CD4-positive, alpha-beta T cell (primary cell): ENCODE results near the gene GOLGA6C. TPM values are rescaled to one million over a fixed set of nuclear protein-coding genes. Genes with fewer than 3 reads are reported as not detected.
A peak's percentile ranks its signal among the peaks of the same experiment; 100 is the strongest.
"Not testable (repeated sequence)": the region's sequence is repeated elsewhere in the genome, so short reads cannot be mapped to it uniquely, and the experiment has no call there.

Source experiments
- ATAC-seq: fragments of 200-7000 bp; cut with Tn5 transposase; one replicate; pipeline ENCODE4 v1.10.0; 2022; ENCODE audit warnings: mild to moderate bottlenecking; ENCODE audit not compliant: poor library complexity
- CTCF ChIA-PET: fragments of 350-600 bp; sonication (Branson Sonifier 250); formaldehyde crosslinking; loops from one replicate; lab custom pipeline; 2021; ENCODE audit warnings: antibody characterized with exemption, inconsistent platforms; lab: Charles Lee
- POLR2A ChIA-PET: fragments of 350-600 bp; sonication (Branson Sonifier 250); formaldehyde crosslinking; loops from one replicate; lab custom pipeline; 2021; ENCODE audit warnings: antibody characterized with exemption, inconsistent platforms; lab: Charles Lee
- DNase-seq, 14 experiments: peaks; one replicate each; pipeline ENCODE4 v3.0.0-alpha.2; 2013 to 2020; ENCODE audit warnings: mixed read lengths in 2 of 14
- H3K27ac ChIP-seq, 2 donors: one replicate each; pipeline versions ENCODE4 v1.5.1 to v1.7.0; 2013; ENCODE audit warnings: low read length in 2 of 2, low read depth in 1 of 2, mild to moderate bottlenecking in 1 of 2
- H3K27me3 ChIP-seq, 2 experiments: 1 replicate in 1 of 2; 2 replicates in 1 of 2; pipeline versions ENCODE4 v1.6.1 to v1.7.0; 2013; ENCODE audit warnings: low read length in 2 of 2, control low read depth in 1 of 2, mild to moderate bottlenecking in 1 of 2, moderate library complexity in 1 of 2; ENCODE audit not compliant: insufficient read depth in 2 of 2, control insufficient read depth in 1 of 2
- H3K36me3 ChIP-seq: one replicate; pipeline ENCODE4 v1.6.1; 2013; ENCODE audit warnings: low read length, control low read depth; ENCODE audit not compliant: insufficient read depth
- H3K4me1 ChIP-seq: one replicate; pipeline ENCODE4 v1.6.1; 2013; ENCODE audit warnings: low read length, control low read depth; ENCODE audit not compliant: insufficient read depth
- H3K4me3 ChIP-seq: one replicate; pipeline ENCODE4 v1.5.1; 2013; ENCODE audit warnings: mild to moderate bottlenecking, low read length, moderate library complexity
- H3K9me3 ChIP-seq, 2 experiments: 1 replicate in 1 of 2; 2 replicates in 1 of 2; pipeline versions ENCODE4 v1.6.1 to v1.7.0; 2013; ENCODE audit warnings: low read length in 2 of 2, mild to moderate bottlenecking in 2 of 2, control low read depth in 1 of 2, moderate library complexity in 1 of 2; ENCODE audit not compliant: control insufficient read depth in 1 of 2, insufficient read depth in 1 of 2
- H3K27ac Mint-ChIP-seq: one replicate; pipeline ENCODE4 v1.8.0; 2020; ENCODE audit warnings: mixed read lengths
- H3K27me3 Mint-ChIP-seq: one replicate; pipeline ENCODE4 v1.8.0; 2021; ENCODE audit warnings: mixed read lengths
- H3K36me3 Mint-ChIP-seq: one replicate; pipeline ENCODE4 v1.8.0; 2021; ENCODE audit warnings: low read depth, mixed read lengths
- H3K4me1 Mint-ChIP-seq: one replicate; pipeline ENCODE4 v1.8.0; 2021; ENCODE audit warnings: low read depth, mixed read lengths
- H3K4me3 Mint-ChIP-seq: one replicate; pipeline ENCODE4 v1.8.0; 2020; ENCODE audit warnings: mild to moderate bottlenecking, mixed read lengths
- H3K9me3 Mint-ChIP-seq: one replicate; pipeline ENCODE4 v1.8.0; 2020; ENCODE audit warnings: mixed read lengths
- intact Hi-C, 2 experiments: fragments of 100-400 bp; cut with DNase I in 1 of 2; cut with micrococcal nuclease in 1 of 2; formaldehyde crosslinking; loops; one replicate each; pipeline versions ENCODE4 v1.15.1 to v1.9.0; 2023 to 2025; cut with DNase I, micrococcal nuclease
- total RNA-seq, 174 experiments: library from RNA in 2 of 174; stranded (reverse) in 2 of 174; gene quantifications; one replicate each; pipeline ENCODE4 v1.2.3 and lab custom pipeline; 2021 to 2026
- TF ChIP-seq, protein P1 (sequence below): fragments of 200-600 bp; IDR thresholded peaks from one replicate; pipeline ENCODE4 v1.8.0; 2022; ENCODE audit warnings: antibody characterized with exemption, mild to moderate bottlenecking

GOLGA6C gene
- total RNA-seq, 2 experiments from 2014 or later = not detected

DNA sequence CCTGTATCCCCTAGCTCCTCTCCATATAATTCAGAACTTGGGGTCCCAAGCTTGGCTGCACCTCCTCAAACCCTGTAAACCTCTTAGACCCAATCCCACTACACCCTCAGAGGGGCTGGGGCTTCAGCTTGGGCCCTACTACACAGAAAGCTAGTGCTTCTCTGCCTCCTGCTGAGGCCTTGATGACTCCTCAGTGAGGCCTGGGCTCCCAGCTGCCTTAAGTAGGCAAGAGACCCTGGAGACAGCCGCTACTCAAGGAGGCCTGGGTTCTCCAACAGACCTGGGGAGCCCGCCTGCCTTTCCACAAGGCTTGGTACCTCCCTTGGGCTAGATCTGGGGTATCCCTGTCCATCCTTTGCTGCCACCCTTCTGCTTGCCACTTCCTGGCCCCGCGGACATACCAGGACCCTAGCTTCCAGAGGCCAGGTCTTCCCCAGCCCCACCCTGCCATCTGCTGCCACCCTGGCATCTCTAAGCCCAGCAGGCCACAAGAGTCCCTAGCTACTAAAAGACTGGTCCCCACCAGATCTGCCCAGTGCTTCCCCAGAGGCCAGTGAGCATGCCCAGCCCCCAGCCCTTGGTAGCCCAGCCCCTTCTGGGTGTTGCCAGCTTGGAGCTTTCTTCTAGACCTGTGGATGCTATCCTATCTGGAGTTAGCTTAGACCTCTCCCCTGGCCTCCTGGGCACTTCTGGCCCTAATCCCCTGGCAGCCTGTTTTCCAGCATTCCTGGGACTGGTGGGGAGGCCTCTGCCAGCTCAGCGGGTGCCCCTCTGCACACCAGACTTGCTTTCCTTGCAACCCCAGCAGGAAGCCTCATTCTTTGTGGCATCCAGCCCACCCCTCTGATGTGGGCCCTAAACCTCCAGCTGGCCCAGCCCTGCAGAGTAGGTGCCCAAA, 42.8 kb upstream of the GOLGA6C start:
- H3K27me3 ChIP-seq = no peaks in the 10 kb centered on the region
- H3K27ac ChIP-seq = no peak overlapping the region
- no peak for ATAC-seq
- H3K4me1 ChIP-seq = peaks cover 7% of the 10 kb centered on the region
- POLR2A ChIA-PET = interaction anchor here (1.5 kb wide), 1 partner anchor 14 kb away, joined by 6 read pairs; the partner anchor contains the start of gene C15orf39
- H3K4me3 ChIP-seq = no peak overlapping the region
- TF ChIP-seq, protein P1, sequence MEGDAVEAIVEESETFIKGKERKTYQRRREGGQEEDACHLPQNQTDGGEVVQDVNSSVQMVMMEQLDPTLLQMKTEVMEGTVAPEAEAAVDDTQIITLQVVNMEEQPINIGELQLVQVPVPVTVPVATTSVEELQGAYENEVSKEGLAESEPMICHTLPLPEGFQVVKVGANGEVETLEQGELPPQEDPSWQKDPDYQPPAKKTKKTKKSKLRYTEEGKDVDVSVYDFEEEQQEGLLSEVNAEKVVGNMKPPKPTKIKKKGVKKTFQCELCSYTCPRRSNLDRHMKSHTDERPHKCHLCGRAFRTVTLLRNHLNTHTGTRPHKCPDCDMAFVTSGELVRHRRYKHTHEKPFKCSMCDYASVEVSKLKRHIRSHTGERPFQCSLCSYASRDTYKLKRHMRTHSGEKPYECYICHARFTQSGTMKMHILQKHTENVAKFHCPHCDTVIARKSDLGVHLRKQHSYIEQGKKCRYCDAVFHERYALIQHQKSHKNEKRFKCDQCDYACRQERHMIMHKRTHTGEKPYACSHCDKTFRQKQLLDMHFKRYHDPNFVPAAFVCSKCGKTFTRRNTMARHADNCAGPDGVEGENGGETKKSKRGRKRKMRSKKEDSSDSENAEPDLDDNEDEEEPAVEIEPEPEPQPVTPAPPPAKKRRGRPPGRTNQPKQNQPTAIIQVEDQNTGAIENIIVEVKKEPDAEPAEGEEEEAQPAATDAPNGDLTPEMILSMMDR = no peak
- peaks cover 23% of the 10 kb centered on the region for H3K36me3 ChIP-seq
- peak overlapping the region; percentile 56 for H3K27ac Mint-ChIP-seq
- DNase-seq = no peak
- CTCF ChIA-PET = no interaction called here
- intact Hi-C loops = no loop called here
- peaks cover 13% of the 10 kb centered on the region for H3K36me3 Mint-ChIP-seq
- no peaks in the 10 kb centered on the region for H3K9me3 Mint-ChIP-seq
- H3K4me1 Mint-ChIP-seq = peaks cover 4% of the 10 kb centered on the region
- H3K4me3 Mint-ChIP-seq = no peak overlapping the region
- no peaks in the 10 kb centered on the region for H3K27me3 Mint-ChIP-seq
- H3K9me3 ChIP-seq = no peaks in the 10 kb centered on the region

DNA sequence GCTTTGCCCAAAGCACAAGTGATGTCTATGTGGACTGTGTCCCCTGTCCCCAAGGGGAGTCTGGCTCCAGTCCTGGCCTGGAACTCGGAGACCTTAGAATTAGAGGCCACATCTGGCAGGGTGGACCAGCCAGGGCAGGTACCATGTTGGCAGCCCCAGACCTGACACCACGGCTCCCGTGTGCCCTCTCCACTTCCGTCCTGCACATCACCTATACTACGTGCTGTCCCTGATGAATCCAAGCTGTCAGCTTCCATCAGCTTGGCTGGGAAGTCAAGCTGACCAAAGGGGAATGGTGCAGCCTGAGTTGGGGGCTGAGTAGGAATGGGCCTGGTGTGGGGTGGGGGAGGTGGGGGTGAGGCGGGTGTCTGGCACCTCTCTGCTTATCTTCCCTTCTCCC, 41.1 kb upstream of the GOLGA6C start:
- ChIA-PET CTCF (no interaction called here), POLR2A (no interaction called here)
- Histone ChIP-seq H3K27me3 (no peaks in the 10 kb centered on the region), H3K9me3 (no peaks in the 10 kb centered on the region), H3K4me3 (no peak overlapping the region), H3K4me1 (no peaks in the 10 kb centered on the region), H3K27ac (no peak overlapping the region), H3K36me3 (peaks cover 7% of the 10 kb centered on the region)
- intact Hi-C loops = no loop called here
- no peak overlapping the region for H3K4me3 Mint-ChIP-seq
- H3K4me1 Mint-ChIP-seq = no peaks in the 10 kb centered on the region
- no peaks in the 10 kb centered on the region for H3K9me3 Mint-ChIP-seq
- DNase-seq (no peak), ATAC-seq (no peak)
- TF ChIP-seq, protein P1 = no peak
- H3K27me3 Mint-ChIP-seq = no peaks in the 10 kb centered on the region
- peaks cover 9% of the 10 kb centered on the region for H3K36me3 Mint-ChIP-seq
- H3K27ac Mint-ChIP-seq = no peak overlapping the region

DNA sequence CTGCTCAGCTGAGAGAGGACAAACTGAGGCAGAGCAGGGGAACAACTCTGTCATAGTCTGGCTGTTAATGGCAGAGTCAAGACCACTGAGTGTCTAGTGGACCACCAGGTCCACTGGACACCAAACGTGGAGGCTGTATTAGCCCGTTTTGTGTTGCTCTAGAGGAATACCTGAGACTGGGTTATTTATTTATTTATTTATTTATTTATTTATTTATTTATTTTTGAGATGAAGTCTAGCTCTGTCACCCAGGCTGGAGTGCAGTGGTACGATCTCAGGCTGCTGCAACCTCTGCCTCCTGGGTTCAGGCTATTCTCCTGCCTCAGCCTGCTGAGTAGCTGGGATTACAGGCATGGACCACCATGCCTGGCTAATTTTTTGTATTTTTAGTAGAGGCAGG, 40.6 kb upstream of the GOLGA6C start:
- H3K4me1 ChIP-seq, H3K27ac ChIP-seq, ATAC-seq, H3K4me3 ChIP-seq, H3K4me3 Mint-ChIP-seq, H3K36me3 ChIP-seq, intact Hi-C loops, CTCF ChIA-PET, H3K36me3 Mint-ChIP-seq, H3K9me3 Mint-ChIP-seq, DNase-seq, H3K4me1 Mint-ChIP-seq, H3K9me3 ChIP-seq, POLR2A ChIA-PET, H3K27ac Mint-ChIP-seq, H3K27me3 ChIP-seq, H3K27me3 Mint-ChIP-seq: not testable (repeated sequence)

DNA sequence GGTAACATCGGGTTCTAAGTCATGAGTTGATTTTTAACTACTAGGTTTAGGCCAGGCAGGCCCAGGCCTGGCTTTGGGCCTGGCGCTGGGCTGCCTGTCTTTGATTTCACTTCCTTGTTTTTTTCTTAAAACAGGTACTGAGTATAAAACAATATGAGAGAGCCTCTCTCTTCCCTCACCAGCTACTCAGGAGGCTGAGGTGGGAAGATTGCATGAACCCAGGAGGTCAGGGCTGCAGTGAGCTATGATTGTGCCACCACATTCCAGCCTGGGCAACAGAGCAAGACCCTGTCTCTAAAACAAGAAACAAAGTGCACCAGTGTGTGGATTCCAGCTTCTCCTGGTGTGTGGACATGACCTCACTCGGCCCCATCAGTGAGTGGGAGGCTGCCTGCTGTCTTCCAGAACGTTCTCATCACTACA, 38.6 kb upstream of the GOLGA6C start:
- CTCF ChIA-PET, intact Hi-C loops, H3K27me3 ChIP-seq, H3K9me3 Mint-ChIP-seq, H3K4me1 ChIP-seq, DNase-seq, H3K27me3 Mint-ChIP-seq, H3K4me3 Mint-ChIP-seq, H3K36me3 ChIP-seq, H3K4me3 ChIP-seq, H3K36me3 Mint-ChIP-seq, H3K4me1 Mint-ChIP-seq, H3K27ac ChIP-seq, ATAC-seq, H3K9me3 ChIP-seq, H3K27ac Mint-ChIP-seq: not testable (repeated sequence)
- POLR2A ChIA-PET = interaction anchor here (1.1 kb wide), 1 partner anchor 18 kb away, joined by 3 read pairs; the partner anchor contains the start of gene C15orf39
